Right cardiac atrium (tissue), 5 donors: ENCODE measurements around the gene ZFHX3. TPM values are rescaled to one million over a fixed set of nuclear protein-coding genes. Genes with fewer than 3 reads are reported as not detected.

ENCODE experiments used
- ATAC-seq, 2 donors: fragments of 200-7000 bp; cut with Tn5 transposase; one replicate each; pipeline versions ENCODE4 v1.8.0 to v1.9.1; 2020; ENCODE audit warnings: moderate library complexity in 2 of 2, mild to moderate bottlenecking in 1 of 2
- DNase-seq, 3 donors: peaks; one replicate each; pipeline ENCODE4 v3.0.0-alpha.2; 2020
- H3K27ac ChIP-seq: one replicate; pipeline ENCODE4 v1.5.1; 2013; ENCODE audit warnings: mild to moderate bottlenecking, low read length, control low read depth, moderate library complexity
- H3K27me3 ChIP-seq: one replicate; pipeline ENCODE4 v1.6.1; 2013; ENCODE audit not compliant: control insufficient read depth, insufficient read depth
- H3K4me1 ChIP-seq: one replicate; pipeline ENCODE4 v1.6.1; 2013; ENCODE audit warnings: low read length; ENCODE audit not compliant: control insufficient read depth, insufficient read depth
- H3K4me3 ChIP-seq: one replicate; pipeline ENCODE4 v1.5.1; 2013; ENCODE audit warnings: low read length, control low read depth
- H3K9me3 ChIP-seq: one replicate; pipeline ENCODE4 v1.6.1; 2013; ENCODE audit warnings: low read length; ENCODE audit not compliant: control insufficient read depth
- WGBS: extraction: QIAGEN DNeasy Blood & Tissue Kit; methylation state at CpG from one replicate; pipeline ENCODE4 v1.1.7; 2013; 5-methylcytosine and 5-hydroxymethylcytosine counted together
- intact Hi-C, 4 donors: fragments of 100-400 bp; cut with DNase I; formaldehyde crosslinking; loops; one replicate each; pipeline versions ENCODE4 v1.11.0 to v1.14.0; 2022 to 2023
- polyA plus RNA-seq: library from polyadenylated mRNA; stranded (reverse); fragments of 200-250 nt; gene quantifications from one replicate; pipeline ENCODE4 v1.2.3, GENCODE V29; 2013
- total RNA-seq, 4 donors: library from RNA; stranded (reverse); fragmentation: NEBNext Ultra II Directional; extraction: Animal tissue kit (Norgen Biotek cat#: 25700); gene quantifications; one replicate each; pipeline ENCODE4 v1.2.1, GENCODE V29; 2021
- donor health status: healthy with polysubstance abuse.
- donor health status: DM: no; HTN: yes; CAD: no.
- donor health status: DM: no; HTN: no; CAD: no.
- donor health status: DM: no; HTN: yes; CAD: no; lungs with severe emphysema.
- donor health status: DM: yes; HTN: yes; CAD: no.

ZFHX3 gene
- total and polyA plus RNA-seq, 5 donors = 4.3 to 18.2 (median 9.7) TPM

DNA sequence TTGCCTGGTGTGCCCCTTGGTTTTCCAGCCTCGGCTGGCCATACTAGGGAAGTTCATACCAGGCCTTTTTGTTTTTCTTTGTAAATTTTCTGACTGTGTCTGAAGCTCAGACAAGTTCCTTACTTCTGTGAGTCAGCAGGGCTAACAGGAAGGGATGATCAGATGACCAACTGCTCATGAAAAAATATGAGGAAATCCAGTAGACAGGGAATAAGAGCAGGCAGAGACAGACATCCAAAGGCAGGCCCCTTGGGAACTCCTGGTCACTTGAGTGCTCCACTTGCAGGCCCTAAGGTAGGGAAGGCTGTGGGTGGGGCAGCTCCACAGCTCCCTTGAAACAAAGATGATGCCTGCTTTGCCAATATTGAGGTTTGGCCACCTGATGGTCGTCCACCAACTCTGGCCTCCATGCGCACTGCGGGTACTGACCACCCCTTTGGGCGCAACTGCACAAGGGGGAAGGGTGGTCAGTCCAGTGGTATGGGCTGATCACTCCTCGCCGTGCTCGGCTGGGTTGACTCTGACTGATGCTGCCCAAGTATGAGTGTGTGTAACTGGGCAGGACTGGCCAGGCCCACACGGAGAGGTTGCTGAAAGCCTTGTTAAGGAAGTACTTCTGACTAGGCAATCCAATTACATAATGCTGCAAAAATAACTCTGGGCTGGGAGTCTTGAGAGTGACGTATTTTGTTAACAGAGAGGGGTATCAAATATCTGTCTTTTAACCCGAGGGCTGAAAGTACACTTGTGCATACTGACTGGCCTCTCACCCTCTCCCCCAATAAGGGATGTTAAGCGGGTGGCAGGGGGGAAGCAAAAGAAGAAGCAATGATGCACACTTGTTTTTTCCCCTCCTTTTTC lies 20.8 kb upstream of the ZFHX3 start:
- intact Hi-C loops = loop anchor here in 2 of 4 donors (10.0 kb wide), 2 partner anchors 106 to 126 kb away; no protein-coding TSS in a partner anchor
- 57% methylated on average over 12 of the region's 12 CpGs for WGBS
- H3K9me3 ChIP-seq = no peaks in the 10 kb centered on the region
- H3K4me3 ChIP-seq = no peak overlapping the region
- peak; percentile 74 to 75 for ATAC-seq
- H3K27ac ChIP-seq = peak overlapping the region; percentile 22
- peaks cover 5% of the 10 kb centered on the region for H3K4me1 ChIP-seq
- H3K27me3 ChIP-seq = no peaks in the 10 kb centered on the region
- peak; percentile 78 to 89 (median 84) for DNase-seq

GRCh38 chr16:73067671-73068540 lies 20.0 kb upstream of the ZFHX3 start:
- 73% methylated on average over 5 of the region's 5 CpGs for WGBS
- ATAC-seq = no peak
- H3K4me1 ChIP-seq = peaks cover 5% of the 10 kb centered on the region
- no peak overlapping the region for H3K4me3 ChIP-seq
- no peak for DNase-seq
- H3K27me3 ChIP-seq = no peaks in the 10 kb centered on the region
- no peaks in the 10 kb centered on the region for H3K9me3 ChIP-seq
- intact Hi-C loops = loop anchor here in 2 of 4 donors (10.0 kb wide), 2 partner anchors 107 to 127 kb away; no protein-coding TSS in a partner anchor
- H3K27ac ChIP-seq = peak overlapping the region; percentile 22

- DNase-seq (peak in 2 of 3 donors; percentile 67 to 79), ATAC-seq (peak in 1 of 2 donors; percentile 1)
- intact Hi-C loops = loop anchor here in 2 of 4 donors (10.0 kb wide), 2 partner anchors 108 to 128 kb away; no protein-coding TSS in a partner anchor
- H3K27me3 ChIP-seq = no peaks in the 10 kb centered on the region
- H3K4me3 ChIP-seq = no peak overlapping the region
- peaks cover 5% of the 10 kb centered on the region for H3K4me1 ChIP-seq
- 32% methylated on average over 24 of the region's 24 CpGs for WGBS
- peak overlapping the region; percentile 22 for H3K27ac ChIP-seq
- no peaks in the 10 kb centered on the region for H3K9me3 ChIP-seq
Measured at GRCh38 chr16:73066927-73067670, 19.2 kb upstream of the ZFHX3 start.

GRCh38 chr16:73066331-73066926 lies 18.5 kb upstream of the ZFHX3 start:
- ATAC-seq = no peak

DNA sequence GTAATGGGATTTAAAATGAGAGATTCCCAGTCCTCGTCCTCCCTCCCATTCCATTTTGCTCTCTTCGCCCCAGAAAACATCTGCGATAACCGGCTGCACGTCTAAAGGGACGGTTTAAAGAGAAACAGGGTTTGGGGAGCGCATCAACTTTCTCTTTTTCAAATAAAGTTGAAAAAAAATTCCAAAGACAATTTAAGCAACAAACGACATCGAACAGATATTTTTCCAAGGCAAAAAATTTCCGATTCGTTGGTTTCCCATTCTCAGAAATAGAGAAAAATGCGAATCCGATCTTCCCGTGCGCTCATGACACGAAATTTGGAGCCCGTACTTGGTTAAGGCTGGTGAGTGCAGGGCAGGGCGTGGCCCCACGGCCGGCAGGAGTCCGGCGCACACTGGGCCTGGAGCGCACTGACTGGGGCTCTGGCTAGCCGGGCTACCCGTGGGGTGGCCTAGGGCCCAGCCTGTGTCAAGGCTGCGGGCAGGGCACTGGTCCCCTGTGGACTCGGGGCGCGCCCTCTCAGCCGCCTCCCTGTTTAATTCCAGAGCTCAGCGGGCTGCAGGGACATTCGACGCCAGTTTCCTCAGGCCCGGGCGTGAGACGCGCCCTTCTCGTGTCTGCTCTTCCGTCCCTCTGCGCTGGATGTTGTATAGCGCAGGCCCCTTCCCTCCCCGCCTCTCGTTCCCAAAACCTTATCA lies 17.9 kb upstream of the ZFHX3 start:
- intact Hi-C loops = loop anchor here in 2 of 4 donors (10.0 kb wide), 2 partner anchors 109 to 129 kb away; no protein-coding TSS in a partner anchor
- DNase-seq = peak; percentile 64 to 89 (median 84)
- peak; percentile 67 to 69 for ATAC-seq
- 10% methylated on average over 43 of the region's 43 CpGs for WGBS
- no peaks in the 10 kb centered on the region for H3K9me3 ChIP-seq
- H3K27ac ChIP-seq = peak overlapping the region; percentile 16
- H3K4me1 ChIP-seq = peaks cover 3% of the 10 kb centered on the region
- H3K27me3 ChIP-seq = no peaks in the 10 kb centered on the region
- H3K4me3 ChIP-seq = peak overlapping the region; percentile 11

More at GRCh38 chr16:73066331-73066926, 18.5 kb upstream of the ZFHX3 start:
- H3K27ac ChIP-seq = peak overlapping the region; percentile 22
- WGBS = 11% methylated on average over 49 of the region's 49 CpGs
- peak in 2 of 3 donors; percentile 66 to 68 for DNase-seq
- no peaks in the 10 kb centered on the region for H3K9me3 ChIP-seq
- intact Hi-C loops = loop anchor here in 2 of 4 donors (10.0 kb wide), 2 partner anchors 108 to 128 kb away; no protein-coding TSS in a partner anchor
- no peaks in the 10 kb centered on the region for H3K27me3 ChIP-seq
- peaks cover 4% of the 10 kb centered on the region for H3K4me1 ChIP-seq
- H3K4me3 ChIP-seq = peak overlapping the region; percentile 11

DNA sequence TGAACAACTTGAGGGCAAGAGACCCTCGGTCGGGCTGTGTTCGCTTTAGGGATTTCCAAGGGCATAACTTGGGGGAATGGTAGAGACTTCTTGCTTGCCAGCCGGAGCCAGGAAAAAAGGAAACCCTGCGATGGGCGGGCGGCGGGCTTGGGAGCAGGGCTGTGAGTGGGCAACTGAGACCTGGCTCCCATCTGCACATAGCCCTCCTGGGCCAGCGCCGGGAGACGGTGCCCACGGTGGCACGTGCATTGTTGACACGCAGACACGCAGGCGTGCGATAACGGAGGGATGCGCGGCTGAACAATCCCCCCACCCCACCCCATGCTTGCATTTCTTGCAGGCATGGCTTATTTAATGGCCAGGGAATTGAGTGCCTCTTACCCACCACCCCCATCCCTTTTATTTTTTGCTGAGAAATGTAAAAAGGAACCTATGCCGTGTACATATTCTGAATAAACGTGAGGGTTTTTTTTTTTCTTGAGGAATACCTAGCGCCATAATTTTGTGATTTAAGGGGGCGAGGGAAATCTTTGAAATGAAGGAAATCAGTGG lies 17.1 kb upstream of the ZFHX3 start:
- Histone ChIP-seq H3K27me3 (no peaks in the 10 kb centered on the region), H3K4me1 (no peaks in the 10 kb centered on the region), H3K4me3 (peak overlapping the region; percentile 33), H3K9me3 (no peaks in the 10 kb centered on the region), H3K27ac (peak overlapping the region; percentile 30)
- DNase-seq (peak in 2 of 3 donors; percentile 60 to 75), ATAC-seq (no peak)
- intact Hi-C loops = loop anchor here in 2 of 4 donors (10.0 kb wide), 2 partner anchors 110 to 130 kb away; no protein-coding TSS in a partner anchor
- 10% methylated on average over 24 of the region's 24 CpGs for WGBS

- ATAC-seq = peak; percentile 25 to 41
- Histone ChIP-seq H3K27me3 (no peaks in the 10 kb centered on the region), H3K27ac (peak overlapping the region; percentile 30), H3K9me3 (no peaks in the 10 kb centered on the region), H3K4me1 (no peaks in the 10 kb centered on the region), H3K4me3 (peak overlapping the region; percentile 33)
- WGBS = 9% methylated on average over 25 of the region's 25 CpGs
- intact Hi-C loops = loop anchor here in 2 of 4 donors (10.0 kb wide), 2 partner anchors 110 to 130 kb away; no protein-coding TSS in a partner anchor
- peak; percentile 65 to 72 (median 69) for DNase-seq
Measured at GRCh38 chr16:73064212-73064993, 16.5 kb upstream of the ZFHX3 start.

GRCh38 chr16:73063854-73064211 lies 15.9 kb upstream of the ZFHX3 start:
- Histone ChIP-seq H3K4me1 (no peaks in the 10 kb centered on the region), H3K27me3 (no peaks in the 10 kb centered on the region), H3K4me3 (no peak overlapping the region), H3K9me3 (no peaks in the 10 kb centered on the region), H3K27ac (peak overlapping the region; percentile 10)
- intact Hi-C loops = loop anchor here in 2 of 4 donors (10.0 kb wide), 2 partner anchors 111 to 131 kb away; no protein-coding TSS in a partner anchor
- DNase-seq (no peak), ATAC-seq (no peak)
- WGBS = 30% methylated on average over 14 of the region's 14 CpGs
